Stimulated activated CD8-positive, alpha-beta memory T cell treated with anti-CD3 and anti-CD28 coated beads, Interleukin-4, amount 100 ng/mL, for 48 hours (primary cell): ENCODE results near the gene PIANP.
A peak's percentile ranks its signal among the peaks of the same experiment; 100 is the strongest.
"Not testable (repeated sequence)": the region's sequence is repeated elsewhere in the genome, so short reads cannot be mapped to it uniquely, and the experiment has no call there.

ENCODE experiments used
- DNase-seq: peaks from one replicate; pipeline ENCODE4 v3.0.0-alpha.2; 2020

The PIANP gene, protein sequence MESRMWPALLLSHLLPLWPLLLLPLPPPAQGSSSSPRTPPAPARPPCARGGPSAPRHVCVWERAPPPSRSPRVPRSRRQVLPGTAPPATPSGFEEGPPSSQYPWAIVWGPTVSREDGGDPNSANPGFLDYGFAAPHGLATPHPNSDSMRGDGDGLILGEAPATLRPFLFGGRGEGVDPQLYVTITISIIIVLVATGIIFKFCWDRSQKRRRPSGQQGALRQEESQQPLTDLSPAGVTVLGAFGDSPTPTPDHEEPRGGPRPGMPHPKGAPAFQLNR

DNA sequence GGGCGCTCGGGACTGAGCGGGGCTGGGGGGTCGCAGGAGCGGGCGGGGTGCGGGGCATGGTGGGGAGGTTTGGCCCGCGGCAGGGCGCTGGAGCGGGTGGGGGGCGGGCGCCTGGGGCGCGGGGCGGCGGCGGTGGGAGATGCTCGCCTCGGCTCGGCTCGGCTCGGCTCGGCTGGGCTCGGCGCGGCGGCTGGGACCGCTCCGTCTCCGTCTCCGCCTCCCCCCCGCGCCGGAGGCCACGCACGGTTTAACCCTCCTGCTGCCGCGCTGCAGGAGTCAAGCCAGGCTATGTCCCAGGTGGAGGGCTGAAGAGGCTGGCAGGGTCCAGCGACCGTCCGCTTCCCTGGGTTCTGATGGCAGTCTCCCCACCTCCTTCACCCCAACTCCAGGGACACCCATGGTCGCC lies at the start of gene PIANP:
PIANP (minus strand) TSS at position 170 of the 406 bp plus-strand sequence. CDS start 2,754 bp downstream, outside the sequence.
- DNase-seq, result peak; percentile 55

DNA sequence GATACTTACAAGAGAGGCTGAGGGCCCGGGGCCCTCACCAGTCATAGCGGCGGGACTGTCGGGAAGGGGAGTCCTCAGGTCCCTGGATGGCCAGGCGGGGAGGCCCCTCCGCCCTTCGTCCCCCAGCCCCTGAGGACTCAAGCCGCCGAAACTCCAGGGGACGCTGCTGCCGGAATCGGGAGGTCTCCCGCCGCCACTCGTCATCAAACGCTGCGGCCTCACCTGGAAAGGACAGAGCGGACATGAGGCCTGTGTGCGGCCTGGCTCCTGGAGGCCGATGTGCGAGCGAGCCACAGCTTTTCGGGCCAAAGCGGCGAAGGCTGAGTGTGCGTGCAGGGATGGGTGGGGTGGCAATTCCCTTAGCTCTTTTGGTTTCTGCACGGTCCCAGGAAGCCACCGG lies 48.1 kb upstream of the PIANP start:
- DNase-seq, result no peak

DNA sequence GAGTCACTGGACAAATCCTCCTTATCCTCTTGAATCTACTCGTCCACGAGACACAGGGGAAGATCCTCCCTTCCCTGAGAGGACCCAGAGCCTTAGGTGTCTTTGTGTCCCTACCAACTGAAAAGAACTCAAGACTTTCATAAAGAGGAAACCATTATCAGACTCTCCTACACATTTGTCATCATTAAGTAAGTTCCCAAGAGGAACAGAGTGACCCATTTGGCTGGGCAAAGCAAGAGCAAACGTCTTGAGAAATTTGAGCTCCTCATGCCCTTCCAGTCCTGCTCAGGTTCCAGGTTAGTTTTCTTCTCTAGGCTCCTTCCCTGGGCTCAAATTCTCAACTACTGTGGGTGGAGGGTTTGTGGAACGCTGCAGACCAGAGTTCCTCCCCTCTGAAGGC lies 46.6 kb upstream of the PIANP start:
- no peak for DNase-seq

DNA sequence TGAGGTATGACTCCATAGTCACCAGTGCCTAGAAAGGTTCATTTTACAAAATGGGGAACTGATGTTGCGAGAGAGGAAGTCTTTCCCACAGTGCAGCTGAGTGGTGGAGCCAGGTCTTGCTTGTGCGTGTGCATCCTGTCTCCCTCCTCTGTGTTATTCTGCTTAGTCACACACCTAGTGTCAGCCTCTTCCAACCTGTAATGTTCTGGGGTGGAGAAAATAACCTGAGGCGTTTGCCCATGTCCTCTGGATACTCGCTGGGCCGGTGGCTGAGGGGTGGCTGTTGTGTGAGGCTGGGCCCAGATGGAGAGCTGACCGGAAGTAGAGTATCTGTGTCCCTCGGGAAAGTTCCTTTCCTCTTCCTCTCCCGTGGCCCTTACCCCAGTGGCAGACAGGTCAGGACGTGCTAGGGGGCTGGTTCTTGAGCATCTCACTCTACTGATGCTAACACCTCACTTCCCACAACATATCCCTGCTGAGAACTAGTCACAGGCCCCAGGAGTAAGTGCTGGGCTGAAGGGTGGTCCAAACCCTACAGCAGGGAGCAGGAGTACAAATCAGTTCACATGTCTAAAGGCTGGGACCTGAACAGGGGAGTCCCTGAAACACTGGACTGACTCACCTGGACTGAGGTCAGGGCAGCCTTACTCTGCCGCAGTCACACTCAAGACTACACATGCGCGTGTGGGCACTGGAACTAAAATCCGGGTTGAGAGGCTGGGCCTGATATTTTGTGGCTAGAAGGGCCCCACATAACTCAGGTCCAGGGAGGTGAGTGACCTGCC lies 45.3 kb upstream of the PIANP start:
- no peak for DNase-seq

DNA sequence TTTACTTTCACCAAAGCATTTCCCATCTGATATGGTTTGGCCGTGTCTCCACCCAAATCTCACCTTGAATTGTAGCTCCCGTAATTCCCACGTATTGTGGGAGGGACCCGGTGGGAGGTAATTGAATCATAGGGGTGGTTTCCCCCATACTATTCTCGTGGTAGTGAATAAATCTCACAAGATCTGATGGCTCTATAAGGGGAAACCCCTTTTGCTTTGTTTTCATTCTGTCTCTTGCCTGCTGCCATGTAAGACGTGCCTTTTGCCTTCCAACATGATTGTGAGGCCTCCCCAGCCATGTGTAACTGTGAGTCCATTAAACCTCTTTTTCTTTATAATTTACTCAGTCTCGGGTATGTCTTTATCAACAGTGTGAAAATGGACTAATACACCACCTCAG lies 42.7 kb upstream of the PIANP start:
- peak; percentile 47 for DNase-seq

DNA sequence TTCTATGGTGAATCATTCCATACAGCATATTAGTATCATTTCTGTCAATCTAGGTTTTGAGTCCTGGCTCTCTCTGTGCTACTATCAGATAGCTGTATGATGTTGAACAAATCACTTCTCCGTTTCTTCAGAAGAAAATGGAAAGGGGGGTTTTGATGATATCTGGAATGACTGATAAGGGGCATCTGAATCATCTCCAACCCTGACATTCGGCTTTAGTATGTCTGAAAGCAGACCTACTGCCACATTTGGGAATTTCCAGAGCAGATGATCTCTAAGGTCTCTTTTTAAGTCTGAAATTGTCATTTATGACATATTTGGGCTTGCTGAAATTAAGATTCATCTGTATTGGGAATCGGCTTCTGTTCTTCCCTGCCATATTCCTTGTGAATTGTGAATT lies 42.2 kb upstream of the PIANP start:
- no peak for DNase-seq

DNA sequence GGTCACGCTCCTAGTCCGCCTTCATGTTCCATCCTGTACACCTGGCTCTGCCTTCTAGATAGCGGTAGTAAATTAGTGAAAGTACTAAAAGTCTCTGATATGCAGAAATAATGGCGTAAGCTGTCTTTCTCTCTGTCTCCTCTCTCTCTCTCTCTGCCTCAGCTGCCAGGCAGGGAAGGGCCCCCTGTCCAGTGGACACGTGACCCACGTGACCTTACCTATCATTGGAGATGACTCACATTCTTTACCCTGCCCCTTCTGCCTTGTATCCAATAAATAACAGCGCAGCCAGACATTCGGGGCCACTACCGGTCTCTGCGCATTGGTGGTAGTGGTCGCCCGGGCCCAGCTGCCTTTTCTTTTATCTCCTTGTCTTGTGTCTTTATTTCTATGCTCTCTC lies 41.5 kb upstream of the PIANP start:
- not testable (repeated sequence) for DNase-seq

DNA sequence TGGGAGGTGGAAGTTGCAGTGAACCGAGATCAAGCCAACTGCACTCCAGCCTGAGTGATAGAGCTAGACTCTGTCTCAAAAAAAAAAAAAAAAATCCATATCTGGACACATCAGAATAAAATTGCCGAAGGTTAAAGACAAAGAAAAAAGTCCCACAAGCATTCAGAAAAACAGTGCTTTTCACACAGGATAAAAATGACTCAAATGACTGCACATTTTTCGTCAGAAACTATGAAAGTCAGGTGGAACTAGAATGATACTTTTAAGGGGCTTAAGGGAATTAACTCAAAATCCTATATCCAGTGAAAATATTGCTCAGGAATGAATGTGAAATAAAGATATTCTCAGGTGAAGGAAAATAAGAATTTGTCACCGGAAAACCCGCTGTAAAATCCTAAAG lies 36.1 kb upstream of the PIANP start:
- no peak for DNase-seq

DNA sequence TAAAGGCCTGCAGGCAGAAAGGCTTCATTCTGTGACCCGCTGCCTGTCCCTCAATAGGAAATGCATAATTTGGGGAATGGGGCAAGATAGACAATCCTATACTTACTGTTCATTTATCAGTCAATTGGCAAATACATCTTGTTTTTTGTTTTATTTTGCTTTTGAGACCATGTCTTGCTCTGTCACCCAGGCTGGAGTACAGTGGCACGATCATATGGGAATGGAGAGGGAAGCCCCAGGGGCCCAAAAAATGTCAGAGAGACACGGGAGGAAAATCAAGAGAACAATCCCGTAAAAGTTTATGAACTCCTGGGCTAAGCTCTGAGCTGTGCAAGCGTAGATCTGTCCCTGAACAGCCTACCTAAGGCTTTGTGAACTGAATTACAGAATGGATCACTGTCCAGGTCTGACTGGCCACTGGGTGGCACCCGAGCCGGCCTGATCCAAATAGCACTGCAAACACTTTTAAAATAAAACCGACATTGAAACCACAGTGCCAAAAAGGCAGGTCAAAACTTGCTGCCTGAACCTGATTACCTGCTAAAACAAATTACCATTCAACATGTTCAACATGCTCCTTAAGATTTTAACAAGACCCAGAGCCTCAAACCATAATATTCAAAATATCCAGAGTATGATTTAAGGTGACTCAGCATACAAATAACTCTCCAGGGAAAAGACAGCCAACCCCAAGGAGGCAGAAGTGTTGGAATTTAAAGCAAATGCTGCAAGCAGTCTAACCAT lies 35.0 kb upstream of the PIANP start:
- DNase-seq, result peak; percentile 52

DNA sequence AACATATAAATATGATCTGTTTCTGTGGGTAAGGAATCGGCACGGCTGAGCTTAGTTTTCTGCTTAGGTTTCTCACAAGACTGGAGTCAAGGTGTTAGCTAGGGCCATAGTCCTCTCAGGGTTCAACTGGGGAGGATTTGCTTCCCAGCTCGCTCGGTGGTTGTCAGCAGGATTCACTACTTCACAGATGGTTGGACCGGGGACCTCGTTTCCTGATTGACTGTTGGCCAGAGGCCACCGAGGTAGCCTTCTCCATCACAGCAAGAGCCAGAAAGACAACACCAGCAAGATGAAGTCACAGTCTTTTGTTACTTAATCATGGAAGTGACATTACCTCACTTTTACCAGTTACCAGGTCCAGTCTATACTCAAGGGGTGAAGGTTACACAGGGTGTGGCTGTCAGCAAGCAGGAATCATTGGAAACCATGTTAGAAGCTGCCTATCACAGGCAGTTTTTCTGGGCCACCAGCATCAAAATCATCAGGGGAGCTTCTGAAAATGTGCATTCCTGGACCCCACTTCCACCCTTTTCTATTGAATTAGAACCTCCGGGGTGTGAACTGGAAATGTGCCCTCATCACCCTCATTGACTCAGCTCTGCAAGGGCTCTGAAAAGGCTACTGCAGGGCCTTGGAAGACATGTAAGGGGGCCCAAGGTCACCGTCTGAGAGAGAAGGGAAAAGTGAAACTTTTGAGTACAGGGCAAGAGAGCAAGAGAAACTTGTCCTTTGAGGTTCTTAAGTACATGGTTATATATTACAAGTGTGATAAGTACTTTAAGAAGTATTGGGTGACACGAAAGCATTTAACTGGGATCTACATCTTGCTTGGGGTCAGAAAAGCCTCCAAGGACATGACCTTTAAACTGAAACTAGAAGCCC lies 34.1 kb upstream of the PIANP start:
- DNase-seq, result no peak

DNA sequence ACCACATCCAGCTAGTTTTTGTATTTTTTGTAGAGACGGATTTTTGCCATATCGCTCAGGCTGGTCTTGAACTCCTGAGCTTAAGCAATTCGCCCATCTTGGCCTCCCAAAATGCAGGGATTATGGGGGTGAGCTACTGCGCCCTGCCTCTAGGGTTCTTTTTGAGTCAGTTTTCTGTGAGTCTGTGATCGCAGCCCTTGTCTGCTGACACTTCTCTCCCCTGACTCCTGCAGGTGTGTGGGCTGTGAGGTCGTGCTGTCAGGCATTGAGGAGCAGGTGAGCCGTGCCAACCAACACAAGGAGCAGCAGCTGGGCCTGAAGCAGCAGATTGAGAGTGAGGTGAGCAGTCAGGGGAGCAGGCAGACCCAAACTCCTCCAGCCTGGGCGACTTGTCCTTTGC lies 29.6 kb upstream of the PIANP start:
- DNase-seq, result no peak

DNA sequence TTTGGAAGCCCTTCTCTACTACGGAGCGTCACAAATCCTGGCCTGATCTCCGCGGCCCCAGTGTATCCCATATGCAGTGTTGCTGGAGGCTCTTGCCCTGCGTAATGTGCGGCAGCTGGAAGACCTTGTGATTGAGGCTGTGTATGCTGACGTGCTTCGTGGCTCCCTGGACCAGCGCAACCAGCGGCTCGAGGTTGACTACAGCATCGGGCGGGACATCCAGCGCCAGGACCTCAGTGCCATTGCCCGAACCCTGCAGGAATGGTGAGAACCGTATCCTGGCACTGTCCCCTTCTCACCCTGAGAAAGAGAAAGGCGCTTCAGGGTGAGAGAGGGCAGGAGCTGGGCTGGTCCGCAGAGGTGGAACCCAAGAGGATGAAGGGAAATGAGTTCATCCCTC lies 28.6 kb upstream of the PIANP start:
- DNase-seq, result no peak

DNA sequence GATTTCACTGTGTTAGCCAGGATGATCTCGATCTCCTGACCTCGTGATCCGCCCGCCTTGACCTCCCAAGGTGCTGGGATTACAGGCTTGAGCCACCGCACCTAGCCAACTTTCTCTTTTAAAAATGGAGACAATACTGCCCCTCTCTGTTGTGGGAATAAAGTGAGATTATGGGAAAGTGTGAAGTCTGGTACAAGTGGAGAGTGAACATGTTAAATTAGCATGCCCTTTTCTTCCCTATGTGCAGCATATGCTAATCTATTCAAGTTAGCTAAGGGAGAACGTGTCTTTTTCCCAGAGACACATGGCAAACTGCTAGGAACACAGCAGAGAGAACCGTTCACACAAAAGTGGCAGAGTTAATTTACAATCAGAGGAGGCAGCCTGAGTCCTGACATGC lies 24.7 kb upstream of the PIANP start:
- no peak for DNase-seq

DNA sequence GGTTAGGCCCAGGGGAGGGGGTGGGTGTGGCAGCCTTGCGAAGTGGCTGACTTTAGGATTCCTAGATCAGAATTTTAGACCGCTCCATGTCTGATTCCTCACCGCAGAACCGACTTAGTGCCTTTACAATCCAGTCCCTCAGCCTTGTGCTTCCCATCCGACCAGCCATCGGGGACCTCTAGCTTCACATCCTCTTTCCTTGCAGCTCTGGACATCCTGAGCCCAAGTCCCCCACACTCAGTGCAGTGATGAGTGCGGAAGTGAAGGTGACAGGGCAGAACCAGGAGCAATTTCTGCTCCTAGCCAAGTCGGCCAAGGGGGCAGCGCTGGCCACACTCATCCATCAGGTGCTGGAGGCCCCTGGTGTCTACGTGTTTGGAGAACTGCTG lies 23.8 kb upstream of the PIANP start:
- DNase-seq, result peak; percentile 49

DNA sequence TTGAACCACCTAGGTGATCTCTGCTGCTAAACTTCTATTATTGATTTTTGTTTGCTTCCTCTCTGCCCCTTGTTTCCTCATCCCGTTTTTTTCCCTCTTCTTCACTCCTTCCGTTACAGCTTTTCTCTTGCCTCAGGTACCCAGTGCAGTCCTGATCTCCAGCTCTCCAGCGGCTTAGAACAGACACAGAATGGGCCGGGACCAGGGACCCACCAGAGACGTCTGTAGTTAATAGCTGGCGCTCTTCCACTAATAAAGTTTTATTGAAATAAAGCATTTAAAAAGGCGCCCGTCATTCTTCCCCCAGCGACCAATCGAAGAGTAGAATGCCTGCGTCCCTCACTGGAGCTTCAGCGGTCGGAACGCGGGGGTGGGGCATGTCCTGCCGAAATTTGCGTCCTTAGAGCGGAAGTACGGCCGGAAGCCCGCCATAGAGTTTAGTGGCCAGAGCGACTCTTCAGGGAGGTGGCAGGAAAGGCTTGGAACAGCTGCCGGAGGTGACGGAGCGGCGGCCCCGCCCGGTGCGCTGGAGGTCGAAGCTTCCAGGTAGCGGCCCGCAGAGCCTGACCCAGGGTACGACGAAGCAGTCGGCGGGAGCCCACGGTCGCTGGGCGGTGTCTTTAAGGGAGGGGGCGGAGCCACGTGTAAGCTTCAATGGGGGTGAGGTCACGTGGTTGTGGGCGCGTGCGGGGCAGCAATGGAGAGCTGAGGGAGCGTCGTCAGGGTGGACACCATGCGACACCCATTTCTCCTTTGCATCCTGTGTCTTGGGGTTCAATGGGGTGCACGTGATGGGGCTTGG lies 23.2 kb upstream of the PIANP start, which contains the start of gene COPS7A:
COPS7A (plus strand) TSS at position 440 of the 802 bp plus-strand sequence. CDS start 611 bp downstream, outside the sequence.
- peak; percentile 98 for DNase-seq

DNA sequence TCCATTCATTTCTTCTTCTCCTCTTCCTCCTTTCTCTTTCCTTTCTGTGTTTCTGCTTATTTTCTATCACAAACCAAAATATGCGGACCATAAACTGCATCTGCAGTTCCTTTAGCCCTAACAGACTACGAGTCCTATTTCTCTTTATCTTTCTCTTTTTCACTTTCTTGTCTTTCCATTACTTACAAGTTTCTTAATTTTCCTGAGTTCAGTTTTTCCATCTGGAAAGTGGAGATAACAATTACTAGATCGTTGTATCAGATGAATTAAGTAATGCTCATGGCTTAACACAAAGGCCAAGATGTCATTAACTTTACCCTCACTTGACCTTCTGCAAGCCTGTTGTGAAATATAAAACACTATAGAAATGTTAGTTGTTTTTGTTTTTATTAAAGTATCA lies 22.2 kb upstream of the PIANP start:
- DNase-seq, result no peak

DNA sequence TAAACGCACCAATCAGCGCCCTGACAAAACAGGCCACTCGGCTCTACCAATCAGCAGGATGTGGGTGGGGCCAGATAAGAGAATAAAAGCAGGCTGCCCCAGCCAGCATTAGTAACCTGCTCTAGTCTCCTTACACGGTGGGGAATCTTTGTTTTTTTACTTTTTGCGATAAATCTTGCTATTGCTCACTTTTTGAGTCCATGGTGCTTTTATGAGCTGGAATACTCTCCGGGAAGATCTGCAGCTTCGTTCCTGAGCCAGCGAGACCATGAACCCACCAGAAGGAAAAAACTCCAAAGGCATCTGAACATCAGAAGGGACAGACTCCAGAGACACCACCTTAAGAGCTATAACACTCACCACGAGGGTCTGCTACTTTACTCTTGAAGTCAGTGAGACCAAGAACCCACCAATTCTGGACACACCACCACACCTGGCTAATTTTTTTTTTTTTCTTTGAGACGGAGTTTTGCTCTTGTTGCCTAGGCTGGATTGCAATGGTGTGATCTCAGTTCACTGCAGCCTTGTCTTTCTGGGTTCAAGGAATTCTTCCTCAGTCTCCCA lies 16.3 kb upstream of the PIANP start:
- DNase-seq, result no peak

DNA sequence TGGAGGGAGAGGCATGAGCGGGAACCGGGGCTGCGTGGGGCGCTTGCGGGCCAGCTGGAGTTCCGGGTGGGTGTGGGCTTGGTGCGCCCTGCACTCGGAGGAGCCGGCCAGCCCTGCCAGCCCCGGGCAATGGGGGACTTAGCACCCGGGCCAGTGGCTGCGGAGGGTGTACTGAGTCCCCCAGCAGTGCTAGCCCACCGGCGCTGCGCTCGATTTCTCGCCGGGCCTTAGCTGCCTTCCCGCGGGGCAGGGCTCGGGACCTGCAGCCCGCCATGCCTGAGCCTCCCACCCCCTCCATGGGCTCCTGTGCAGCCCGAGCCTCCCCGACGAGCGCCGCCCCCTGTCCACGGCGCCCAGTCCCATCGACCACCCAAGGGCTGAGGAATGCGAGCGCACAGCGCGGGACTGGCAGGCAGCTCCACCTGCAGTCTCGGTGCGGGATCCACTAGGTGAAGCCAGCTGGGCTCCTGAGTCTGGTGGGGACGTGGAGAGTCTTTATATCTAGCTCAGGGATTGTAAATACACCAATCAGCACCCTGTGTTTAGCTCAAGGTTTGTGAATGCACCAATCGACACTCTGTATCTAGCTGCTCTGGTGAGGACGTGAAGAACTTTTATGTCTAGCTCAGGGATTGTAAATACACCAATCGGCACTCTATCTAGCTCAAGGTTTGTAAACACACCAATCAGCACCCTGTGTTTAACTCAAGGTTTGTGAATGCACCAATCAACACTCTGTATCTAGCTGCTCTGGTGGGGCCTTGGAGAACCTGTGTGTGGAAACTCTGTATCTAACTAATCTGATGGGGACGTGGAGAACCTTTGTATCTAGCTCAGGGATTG lies 15.6 kb upstream of the PIANP start:
- DNase-seq, result not testable (repeated sequence)

DNA sequence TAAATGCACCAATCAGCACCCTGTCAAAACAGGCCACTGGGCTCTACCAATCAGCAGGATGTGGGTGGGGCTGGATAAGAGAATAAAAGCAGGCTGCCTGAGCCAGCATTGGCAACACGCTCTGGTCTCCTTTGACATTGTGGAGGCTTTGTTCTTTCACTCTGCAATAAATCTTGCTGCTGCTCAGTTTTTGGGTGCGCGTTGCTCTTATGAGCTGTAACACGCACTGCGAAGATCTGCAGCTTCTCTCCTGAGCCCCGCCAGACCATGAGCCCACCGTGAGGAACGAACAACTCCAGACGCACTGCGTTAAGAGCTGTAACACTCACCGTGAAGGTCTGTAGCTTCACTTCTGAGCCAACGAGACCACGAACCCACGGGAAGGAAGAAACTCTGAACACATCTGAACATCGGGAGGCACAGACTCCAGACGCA lies 8.4 kb upstream of the PIANP start:
- DNase-seq, result peak; percentile 53

DNA sequence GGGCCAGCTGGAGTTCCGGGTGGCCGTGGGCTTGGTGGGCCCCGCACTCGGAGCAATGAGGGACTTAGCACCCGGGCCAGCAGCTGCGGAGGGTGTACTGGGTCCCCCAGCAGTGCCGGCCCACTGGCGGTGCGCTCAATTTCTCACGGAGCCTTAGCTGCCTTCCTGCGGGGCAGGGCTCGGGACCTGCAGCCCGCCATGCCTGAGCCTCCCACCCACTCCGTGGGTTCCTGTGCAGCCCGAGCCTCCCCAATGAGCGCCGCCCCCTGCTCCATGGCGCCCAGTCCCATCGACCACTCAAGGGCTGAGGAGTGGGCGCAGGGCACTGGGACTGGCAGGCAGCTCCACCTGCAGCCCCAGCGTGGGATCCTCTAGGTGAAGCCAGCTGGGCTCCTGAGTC lies 7.7 kb upstream of the PIANP start:
- not testable (repeated sequence) for DNase-seq
